Measurements from ENCODE around the gene PCNX4.

PCNX4 gene

GRCh38 chr14:60114881-60115280 is 23.2 kb downstream of the PCNX4 start:
- peaks cover 0 to 6% (median 0%) of the 10 kb centered on the region in 11 experiments; a peak in 5 of 22 replicates for H3K9me3 ChIP-seq (replicated peaks in 1 of 11)
- peaks cover 56 to 93% (median 77%) of the 10 kb centered on the region in 11 experiments for H3K36me3 ChIP-seq
- no peak for TF ChIP-seq Cebpa-rat (IDR thresholded peaks at IDR 0.05)
- H3K27me3 ChIP-seq: no peaks in the 10 kb centered on the region
- peaks cover 0 to 11% (median 6%) of the 10 kb centered on the region in 10 experiments; a peak in 8 of 20 replicates for H3K4me1 ChIP-seq
- no peak overlapping the region for H3K27ac ChIP-seq
- H3K4me3 ChIP-seq: no peak overlapping the region
- no peak overlapping the region for H3K9ac ChIP-seq
- H4K20me1 ChIP-seq: peaks cover 0 to 39% (median 0%) of the 10 kb centered on the region in 11 experiments; a peak in 7 of 22 replicates
- no peak overlapping the region for H3K4me2 ChIP-seq

GRCh38 chr14:60116181-60116580 is 24.5 kb downstream of the PCNX4 start:
- no peak for TF ChIP-seq Cebpa-rat (IDR thresholded peaks at IDR 0.05)
- Histone ChIP-seq H3K27ac (no peak overlapping the region), H3K9me3 (replicated peaks in 1 of 11) (no peaks in the 10 kb centered on the region), H3K9ac (no peak overlapping the region), H3K4me2 (peak overlapping the region in 4 of 11 experiments; percentile 7 to 21 (median 19); a peak in 4 of 22 replicates), H3K36me3 (peaks cover 58 to 93% (median 74%) of the 10 kb centered on the region in 11 experiments), H4K20me1 (peaks cover 0 to 28% (median 0%) of the 10 kb centered on the region in 11 experiments; a peak in 6 of 22 replicates), H3K4me1 (peaks cover 0 to 11% (median 6%) of the 10 kb centered on the region in 10 experiments; a peak in 8 of 20 replicates), H3K4me3 (no peak overlapping the region), H3K27me3 (no peaks in the 10 kb centered on the region)

- H3K27ac ChIP-seq: no peak overlapping the region
- peaks cover 83 to 100% (median 98%) of the 10 kb centered on the region in 11 experiments for H3K36me3 ChIP-seq
- H3K9me3 ChIP-seq (replicated peaks in 1 of 11): peaks cover 0 to 23% (median 16%) of the 10 kb centered on the region in 11 experiments; a peak in 15 of 22 replicates
- no peaks in the 10 kb centered on the region for H3K27me3 ChIP-seq
- H3K4me2 ChIP-seq: no peak overlapping the region
- H3K4me3 ChIP-seq: no peak overlapping the region
- no peaks in the 10 kb centered on the region for H4K20me1 ChIP-seq
- peaks cover 0 to 7% (median 1%) of the 10 kb centered on the region in 10 experiments; a peak in 7 of 20 replicates for H3K4me1 ChIP-seq
- no peak overlapping the region for H3K9ac ChIP-seq
- no peak for TF ChIP-seq Cebpa-rat (IDR thresholded peaks at IDR 0.05)
These were observed 34.2 kb downstream of the PCNX4 start for GRCh38 chr14:60125918-60126317.

DNA sequence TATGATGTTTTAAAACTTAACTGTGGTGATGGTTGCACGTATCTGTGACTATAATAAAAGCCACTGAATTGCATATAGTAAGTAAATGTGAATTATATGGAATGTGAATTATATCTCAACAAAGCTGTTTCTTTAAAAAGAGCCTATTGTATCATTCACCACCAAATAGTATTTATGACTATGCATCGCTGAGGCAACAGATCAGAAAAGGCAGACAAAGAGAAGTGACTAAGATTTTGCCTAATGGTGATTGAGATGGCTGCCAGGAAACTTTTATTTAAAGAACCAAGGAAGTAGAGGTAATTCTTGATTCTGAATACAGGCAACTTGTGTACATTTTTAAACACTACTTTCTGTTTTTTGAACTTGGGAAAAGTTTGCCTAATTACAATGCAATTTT is 41.8 kb downstream of the PCNX4 start:
- peaks cover 28 to 86% (median 53%) of the 10 kb centered on the region in 11 experiments; a peak in 20 of 22 replicates for H3K36me3 ChIP-seq
- H3K9ac ChIP-seq: no peak overlapping the region
- H3K4me1 ChIP-seq: peaks cover 0 to 8% (median 2%) of the 10 kb centered on the region in 10 experiments; a peak in 7 of 20 replicates
- no peak overlapping the region for H3K4me3 ChIP-seq
- no peak for TF ChIP-seq Cebpa-rat (IDR thresholded peaks at IDR 0.05)
- H3K27me3 ChIP-seq: no peaks in the 10 kb centered on the region
- no peak overlapping the region for H3K27ac ChIP-seq
- H4K20me1 ChIP-seq: no peaks in the 10 kb centered on the region
- peaks cover 0 to 17% (median 0%) of the 10 kb centered on the region in 11 experiments; a peak in 7 of 22 replicates for H3K9me3 ChIP-seq (replicated peaks in 1 of 11)
- no peak overlapping the region for H3K4me2 ChIP-seq

GRCh38 chr14:60134702-60135101 is 43.0 kb downstream of the PCNX4 start:
- peaks cover 0 to 8% (median 2%) of the 10 kb centered on the region in 10 experiments; a peak in 7 of 20 replicates for H3K4me1 ChIP-seq

DNA sequence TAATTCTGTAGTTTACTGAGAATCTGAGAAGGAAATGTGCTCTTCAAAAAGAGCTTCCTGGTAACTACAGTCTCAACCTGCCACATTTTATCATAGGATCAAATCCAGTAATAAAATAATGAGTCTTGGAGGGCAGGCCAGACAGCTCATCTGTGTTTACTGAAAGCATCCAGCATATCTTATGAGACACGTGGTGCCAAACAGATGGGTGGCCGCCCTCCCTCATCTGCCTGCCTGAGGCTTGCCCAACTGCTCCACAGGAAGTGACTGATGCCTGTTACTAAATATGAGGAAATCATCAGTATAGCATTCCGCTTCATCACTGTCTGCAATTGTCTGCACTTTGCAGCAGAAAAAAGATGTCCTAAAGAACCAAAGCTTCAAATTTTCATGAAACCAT is 60.0 kb downstream of the PCNX4 start:
- Histone ChIP-seq H3K9me3 (replicated peaks in 1 of 11) (peaks cover 0 to 6% (median 0%) of the 10 kb centered on the region in 11 experiments; a peak in 1 of 22 replicates), H3K36me3 (peaks cover 43 to 79% (median 67%) of the 10 kb centered on the region in 11 experiments), H3K9ac (peak overlapping the region; percentile 45 to 82 (median 78); a peak in 21 of 22 replicates), H3K4me3 (peak overlapping the region in 2 of 10 experiments; percentile 5 to 41; a peak in 4 of 20 replicates), H3K4me2 (peak overlapping the region; percentile 66 to 89 (median 84)), H4K20me1 (no peaks in the 10 kb centered on the region), H3K27me3 (no peaks in the 10 kb centered on the region), H3K4me1 (peaks cover 32 to 60% (median 44%) of the 10 kb centered on the region in 10 experiments), H3K27ac (peak overlapping the region; percentile 82 to 98 (median 96))
- TF ChIP-seq Cebpa-rat (IDR thresholded peaks at IDR 0.05): peak; percentile 74 to 97 (median 95)

More at GRCh38 chr14:60134702-60135101, 43.0 kb downstream of the PCNX4 start:
- no peaks in the 10 kb centered on the region for H4K20me1 ChIP-seq
- H3K9ac ChIP-seq: no peak overlapping the region
- no peak overlapping the region for H3K4me3 ChIP-seq
- no peak for TF ChIP-seq Cebpa-rat (IDR thresholded peaks at IDR 0.05)
- peaks cover 18 to 74% (median 42%) of the 10 kb centered on the region in 11 experiments; a peak in 19 of 22 replicates for H3K36me3 ChIP-seq
- H3K27me3 ChIP-seq: no peaks in the 10 kb centered on the region
- peaks cover 0 to 13% (median 0%) of the 10 kb centered on the region in 11 experiments; a peak in 7 of 22 replicates for H3K9me3 ChIP-seq (replicated peaks in 1 of 11)
- H3K27ac ChIP-seq: no peak overlapping the region
- no peak overlapping the region for H3K4me2 ChIP-seq

GRCh38 chr14:60153991-60154390 is 62.3 kb downstream of the PCNX4 start:
- Histone ChIP-seq H3K4me2 (peak overlapping the region; percentile 19 to 89 (median 84)), H3K27me3 (no peaks in the 10 kb centered on the region), H3K4me3 (peak overlapping the region in 2 of 10 experiments; percentile 5 to 11; a peak in 2 of 20 replicates), H3K36me3 (peaks cover 27 to 60% (median 45%) of the 10 kb centered on the region in 11 experiments; a peak in 21 of 22 replicates), H3K4me1 (peaks cover 32 to 80% (median 52%) of the 10 kb centered on the region in 10 experiments), H3K9me3 (replicated peaks in 1 of 11) (peaks cover 0 to 6% (median 0%) of the 10 kb centered on the region in 11 experiments; a peak in 1 of 22 replicates), H4K20me1 (no peaks in the 10 kb centered on the region), H3K27ac (peak overlapping the region; percentile 46 to 98 (median 96); a peak in 21 of 22 replicates), H3K9ac (peak overlapping the region in 10 of 11 experiments; percentile 9 to 80 (median 33); a peak in 15 of 22 replicates)
- no peak for TF ChIP-seq Cebpa-rat (IDR thresholded peaks at IDR 0.05)

DNA sequence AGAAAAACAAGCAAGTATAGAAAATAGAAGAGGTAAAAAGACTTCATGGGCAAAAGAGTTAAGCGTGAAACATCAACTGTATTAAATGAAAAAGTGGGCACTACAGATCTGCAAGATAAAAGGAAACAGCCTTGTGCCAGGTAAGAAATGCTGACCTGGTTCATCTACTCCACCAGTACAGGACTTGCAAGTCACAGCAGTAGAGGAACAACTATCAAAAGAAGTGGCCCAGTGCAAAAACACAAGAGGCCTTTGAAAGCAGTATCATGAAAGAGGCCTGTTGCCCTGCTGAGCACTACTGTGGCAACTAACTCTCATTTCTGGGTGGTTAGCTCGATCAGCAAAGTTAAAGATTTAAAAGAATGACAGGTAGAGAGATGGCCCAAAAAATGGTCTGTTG is 62.9 kb downstream of the PCNX4 start:
- Histone ChIP-seq H3K27me3 (no peaks in the 10 kb centered on the region), H4K20me1 (no peaks in the 10 kb centered on the region), H3K4me1 (peaks cover 32 to 86% (median 54%) of the 10 kb centered on the region in 10 experiments), H3K4me2 (peak overlapping the region in 10 of 11 experiments; percentile 25 to 89 (median 84); a peak in 16 of 22 replicates), H3K4me3 (no peak overlapping the region), H3K9me3 (replicated peaks in 1 of 11) (peaks cover 0 to 6% (median 0%) of the 10 kb centered on the region in 11 experiments; a peak in 1 of 22 replicates), H3K27ac (peak overlapping the region; percentile 46 to 98 (median 96); a peak in 21 of 22 replicates), H3K36me3 (peaks cover 20 to 60% (median 39%) of the 10 kb centered on the region in 11 experiments; a peak in 21 of 22 replicates), H3K9ac (peak overlapping the region in 8 of 11 experiments; percentile 9 to 80 (median 35); a peak in 10 of 22 replicates)
- no peak for TF ChIP-seq Cebpa-rat (IDR thresholded peaks at IDR 0.05)

- Histone ChIP-seq H3K36me3 (peaks cover 0 to 45% (median 16%) of the 10 kb centered on the region in 11 experiments; a peak in 20 of 22 replicates), H3K4me1 (peaks cover 10 to 81% (median 38%) of the 10 kb centered on the region in 10 experiments), H4K20me1 (no peaks in the 10 kb centered on the region; a peak in 1 of 22 replicates), H3K27ac (peak overlapping the region in 1 of 11 experiments; percentile 19; a peak in 2 of 22 replicates), H3K9me3 (replicated peaks in 1 of 11) (no peaks in the 10 kb centered on the region), H3K4me2 (peak overlapping the region in 2 of 11 experiments; percentile 17 to 90; a peak in 1 of 22 replicates), H3K4me3 (no peak overlapping the region), H3K9ac (no peak overlapping the region), H3K27me3 (no peaks in the 10 kb centered on the region)
- TF ChIP-seq Cebpa-rat (IDR thresholded peaks at IDR 0.05): no peak
These were observed 68.7 kb downstream of the PCNX4 start for GRCh38 chr14:60160422-60160821.

All from BLaER1 treated with 17β-estradiol and CSF1 and Interleukin-3, amounts not matched to agents 10 nM and 100 nM (cell line).